PC-9 (cell line): ENCODE measurements around the gene RHOF. TPM values are rescaled to one million over a fixed set of nuclear protein-coding genes. Genes with fewer than 3 reads are reported as not detected.

Source experiments
- BruUV-seq: library from RNA; stranded (reverse); fragments of 400-500 nt; replicated peaks from 2 replicates; lab custom pipeline; 2021; lab: Mats Ljungman, UMichigan
- CTCF ChIA-PET: fragments of 300-600 bp; sonication (Branson Sonifier 250); formaldehyde crosslinking; loops from one replicate; lab custom pipeline; 2022; ENCODE audit warnings: antibody characterized with exemption; lab: Charles Lee
- POLR2A ChIA-PET: fragments of 300-600 bp; sonication (Branson Sonifier 250); formaldehyde crosslinking; loops from one replicate; lab custom pipeline; 2022; ENCODE audit warnings: antibody characterized with exemption; ENCODE audit not compliant: unreplicated experiment; lab: Charles Lee
- DNase-seq, 2 experiments: peaks; one replicate each; pipeline versions ENCODE4 v3.0.0 to v3.0.0-alpha.2; 2015 to 2022; ENCODE audit warnings: mixed read lengths in 1 of 2
- H2AFZ ChIP-seq: fragments of 200-600 bp; sonication (generic); 2 replicates; pipeline ENCODE4 v1.8.1; 2017; ENCODE audit warnings: antibody characterized with exemption
- H3F3A ChIP-seq: fragments of 200-600 bp; sonication (generic); 2 replicates; pipeline ENCODE4 v1.8.1; 2017; ENCODE audit warnings: antibody characterized with exemption, mild to moderate bottlenecking, low read depth; ENCODE audit not compliant: insufficient read depth
- H3K27ac ChIP-seq: fragments of 200-600 bp; sonication (generic); 2 replicates; pipeline ENCODE4 v1.6.1; 2016; ENCODE audit warnings: mixed run types
- H3K27me3 ChIP-seq: fragments of 200-600 bp; sonication (generic); 2 replicates; pipeline ENCODE4 v1.6.1; 2016; ENCODE audit warnings: low read depth, mixed run types; ENCODE audit not compliant: insufficient read depth
- H3K36me3 ChIP-seq: fragments of 200-600 bp; sonication (generic); 2 replicates; pipeline ENCODE4 v1.6.1; 2016; ENCODE audit warnings: low read depth, mixed run types
- H3K4me1 ChIP-seq: fragments of 200-600 bp; sonication (generic); replicated peaks from 2 replicates; pipeline ENCODE4 v1.6.1; 2016; ENCODE audit warnings: mixed run types; ENCODE audit not compliant: insufficient read depth
- H3K4me2 ChIP-seq: fragments of 200-600 bp; sonication (generic); 2 replicates; pipeline ENCODE4 v1.6.1; 2017; ENCODE audit warnings: mixed run types
- H3K4me3 ChIP-seq: fragments of 200-600 bp; sonication (generic); 2 replicates; pipeline ENCODE4 v1.6.1; 2016; ENCODE audit warnings: mixed run types
- H3K79me2 ChIP-seq: fragments of 200-600 bp; sonication (generic); 2 replicates; pipeline ENCODE4 v1.6.1; 2017; ENCODE audit warnings: low read depth, mixed run types
- H3K9me2 ChIP-seq: fragments of 200-600 bp; sonication (generic); 2 replicates; pipeline ENCODE4 v1.8.1; 2017; ENCODE audit warnings: mild to moderate bottlenecking; ENCODE audit not compliant: insufficient read depth
- H3K9me3 ChIP-seq: fragments of 200-600 bp; sonication (generic); 2 replicates; pipeline ENCODE4 v1.8.1; 2016; ENCODE audit warnings: low read depth; ENCODE audit not compliant: insufficient read depth
- H4K20me1 ChIP-seq: fragments of 200-600 bp; sonication (generic); 2 replicates; pipeline ENCODE4 v1.8.1; 2017; ENCODE audit not compliant: insufficient read depth
- EZH2 ChIP-seq: fragments of 200-600 bp; sonication (generic); IDR thresholded peaks from 2 replicates; pipeline ENCODE4 v1.8.0; 2017; ENCODE audit warnings: antibody characterized with exemption, low read depth
- intact Hi-C: fragments of 100-400 bp; cut with micrococcal nuclease; formaldehyde crosslinking; loops from one replicate; pipeline ENCODE4 v1.10.0; 2022; ENCODE audit not compliant: unreplicated experiment
- total RNA-seq: library from RNA; stranded (reverse); gene quantifications from 2 replicates; pipeline ENCODE4 v1.2.3, GENCODE V29; 2021
- TF ChIP-seq, protein P1 (sequence below): fragments of 200-600 bp; sonication (generic); conservative IDR thresholded peaks from 2 replicates; pipeline ENCODE4 v1.6.1; 2017; ENCODE audit warnings: mixed run types, antibody characterized with exemption, mild to moderate bottlenecking, moderate library complexity

Gene RHOF
- total RNA-seq, 1 experiment from 2014 or later, result 179 TPM

DNA sequence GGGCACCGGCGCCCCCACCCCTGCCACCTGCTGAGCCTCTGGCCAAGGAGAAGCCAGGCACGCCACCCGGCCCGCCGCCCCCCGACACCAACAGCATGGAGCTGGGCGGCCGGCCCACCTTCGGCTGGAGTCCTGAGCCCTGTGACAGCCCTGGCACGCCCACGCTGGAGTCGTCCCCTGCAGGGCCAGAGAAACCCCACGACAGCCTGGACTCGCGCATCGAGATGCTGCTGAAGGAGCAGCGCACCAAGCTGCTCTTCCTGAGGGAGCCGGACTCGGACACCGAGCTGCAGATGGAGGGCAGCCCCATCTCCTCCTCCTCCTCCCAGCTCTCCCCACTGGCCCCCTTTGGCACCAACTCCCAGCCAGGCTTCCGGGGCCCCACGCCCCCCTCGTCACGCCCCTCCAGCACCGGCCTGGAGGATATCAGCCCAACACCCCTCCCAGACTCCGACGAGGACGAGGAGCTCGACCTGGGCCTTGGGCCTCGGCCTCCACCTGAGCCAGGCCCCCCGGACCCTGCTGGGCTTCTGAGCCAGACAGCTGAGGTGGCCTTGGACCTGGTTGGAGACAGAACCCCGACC is 16.8 kb upstream of the RHOF start:
- no peak overlapping the region for H3K4me3 ChIP-seq
- H3K27me3 ChIP-seq, result no peaks in the 10 kb centered on the region
- BruUV-seq, result no TSS peak
- no peaks in the 10 kb centered on the region for H3K9me3 ChIP-seq
- ChIA-PET POLR2A (interaction anchor here (0.7 kb wide), 1 partner anchor 29 kb away, joined by 3 read pairs; no protein-coding TSS in a partner anchor), CTCF (interaction anchor here (0.7 to 2.3 kb wide), 2 partner anchors 15 to 415 kb away, joined by 10 to 48 read pairs; no protein-coding TSS in a partner anchor)
- no peak overlapping the region for H2AFZ ChIP-seq
- no peaks in the 10 kb centered on the region for H3K9me2 ChIP-seq
- TF ChIP-seq, protein P1, sequence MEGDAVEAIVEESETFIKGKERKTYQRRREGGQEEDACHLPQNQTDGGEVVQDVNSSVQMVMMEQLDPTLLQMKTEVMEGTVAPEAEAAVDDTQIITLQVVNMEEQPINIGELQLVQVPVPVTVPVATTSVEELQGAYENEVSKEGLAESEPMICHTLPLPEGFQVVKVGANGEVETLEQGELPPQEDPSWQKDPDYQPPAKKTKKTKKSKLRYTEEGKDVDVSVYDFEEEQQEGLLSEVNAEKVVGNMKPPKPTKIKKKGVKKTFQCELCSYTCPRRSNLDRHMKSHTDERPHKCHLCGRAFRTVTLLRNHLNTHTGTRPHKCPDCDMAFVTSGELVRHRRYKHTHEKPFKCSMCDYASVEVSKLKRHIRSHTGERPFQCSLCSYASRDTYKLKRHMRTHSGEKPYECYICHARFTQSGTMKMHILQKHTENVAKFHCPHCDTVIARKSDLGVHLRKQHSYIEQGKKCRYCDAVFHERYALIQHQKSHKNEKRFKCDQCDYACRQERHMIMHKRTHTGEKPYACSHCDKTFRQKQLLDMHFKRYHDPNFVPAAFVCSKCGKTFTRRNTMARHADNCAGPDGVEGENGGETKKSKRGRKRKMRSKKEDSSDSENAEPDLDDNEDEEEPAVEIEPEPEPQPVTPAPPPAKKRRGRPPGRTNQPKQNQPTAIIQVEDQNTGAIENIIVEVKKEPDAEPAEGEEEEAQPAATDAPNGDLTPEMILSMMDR, result no peak
- TF ChIP-seq EZH2, result no peak
- peaks cover 43% of the 10 kb centered on the region for H4K20me1 ChIP-seq
- H3F3A ChIP-seq, result peaks cover 13% of the 10 kb centered on the region; the same call in 1 of the 2 replicates
- peak overlapping the region; percentile 92 for H3K4me2 ChIP-seq
- DNase-seq, result no peak
- intact Hi-C loops, result no loop called here
- peaks cover 27% of the 10 kb centered on the region for H3K4me1 ChIP-seq
- H3K36me3 ChIP-seq, result 0 out of 2 replicates have a peak, but pooled peaks cover 4% of the 10 kb centered on the region
- no peak overlapping the region for H3K27ac ChIP-seq
- peaks cover 58% of the 10 kb centered on the region for H3K79me2 ChIP-seq

DNA sequence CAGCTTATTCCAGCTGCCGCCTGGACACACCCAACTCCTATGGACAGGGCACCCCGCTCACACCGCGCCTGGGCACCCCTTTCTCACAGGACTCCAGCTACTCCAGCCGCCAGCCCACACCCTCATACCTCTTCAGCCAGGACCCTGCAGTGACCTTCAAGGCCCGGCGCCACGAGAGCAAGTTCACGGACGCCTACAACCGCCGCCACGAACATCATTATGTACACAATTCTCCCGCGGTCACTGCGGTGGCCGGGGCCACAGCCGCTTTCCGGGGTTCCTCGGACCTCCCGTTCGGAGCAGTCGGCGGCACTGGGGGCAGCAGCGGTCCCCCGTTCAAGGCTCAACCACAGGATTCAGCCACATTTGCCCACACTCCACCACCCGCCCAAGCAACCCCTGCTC is 16.2 kb upstream of the RHOF start:
- POLR2A ChIA-PET, result no interaction called here

DNA sequence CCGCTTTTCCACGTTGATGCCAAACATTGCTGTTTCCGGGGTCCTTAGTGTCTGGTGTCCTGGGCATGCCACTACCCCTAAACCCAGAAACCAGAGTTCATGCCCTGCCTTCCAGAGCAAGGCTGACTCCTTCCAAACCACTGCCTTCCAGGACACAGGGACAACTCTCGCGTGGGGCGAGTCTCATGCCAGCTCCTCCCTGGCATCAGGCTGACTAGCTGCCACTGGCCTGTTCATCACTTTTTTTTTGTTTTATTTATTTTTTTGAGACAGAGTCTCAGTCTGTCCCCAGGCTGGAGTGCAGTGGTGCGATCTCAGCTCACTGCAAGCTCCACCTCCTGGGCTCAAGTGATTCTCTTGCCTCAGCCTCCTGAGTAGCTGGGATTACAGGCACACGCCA is 15.1 kb upstream of the RHOF start:
- peaks cover 14% of the 10 kb centered on the region for H3F3A ChIP-seq
- ChIA-PET CTCF (no interaction called here), POLR2A (interaction anchor here (0.7 kb wide), 1 partner anchor 231 kb away, joined by 4 read pairs; no protein-coding TSS in a partner anchor)
- no peaks in the 10 kb centered on the region for H3K27me3 ChIP-seq
- H3K27ac ChIP-seq, result no peak overlapping the region
- H3K4me1 ChIP-seq, result peaks cover 27% of the 10 kb centered on the region
- H3K79me2 ChIP-seq, result peaks cover 66% of the 10 kb centered on the region
- no peaks in the 10 kb centered on the region for H3K9me3 ChIP-seq
- H2AFZ ChIP-seq, result no peak overlapping the region
- H3K36me3 ChIP-seq, result no peaks in the 10 kb centered on the region
- H3K4me2 ChIP-seq, result no peak overlapping the region
- no peak overlapping the region for H3K4me3 ChIP-seq
- H3K9me2 ChIP-seq, result no peaks in the 10 kb centered on the region
- intact Hi-C loops, result no loop called here
- no peak for DNase-seq
- H4K20me1 ChIP-seq, result peaks cover 34% of the 10 kb centered on the region
- TF ChIP-seq, protein P1, result no peak
- no peak for TF ChIP-seq EZH2
- no TSS peak for BruUV-seq

More for the DNA sequence above, 16.2 kb upstream of the RHOF start:
- intact Hi-C loops, result no loop called here
- Histone ChIP-seq H3K9me3 (no peaks in the 10 kb centered on the region), H3F3A (peaks cover 13% of the 10 kb centered on the region; the same call in 1 of the 2 replicates), H3K27ac (no peak overlapping the region), H3K9me2 (no peaks in the 10 kb centered on the region), H3K79me2 (peaks cover 65% of the 10 kb centered on the region), H3K4me1 (peaks cover 27% of the 10 kb centered on the region), H4K20me1 (peaks cover 40% of the 10 kb centered on the region), H2AFZ (no peak overlapping the region), H3K4me3 (no peak overlapping the region), H3K4me2 (no peak overlapping the region), H3K36me3 (no peaks in the 10 kb centered on the region), H3K27me3 (no peaks in the 10 kb centered on the region)
- CTCF ChIA-PET, result no interaction called here
- DNase-seq, result no peak
- TF ChIP-seq, protein P1, result no peak
- TF ChIP-seq EZH2, result no peak
- no TSS peak for BruUV-seq
